Brain microvascular endothelial cell (primary cell): ENCODE data around the gene FAM53A.

Experiments
- DNase-seq: peaks from one replicate; pipeline ENCODE4 v3.0.0-alpha.2; 2020
- H3K27ac ChIP-seq: fragments of 250-450 bp; sonication (Bioruptor Pico); 2 replicates; pipeline ENCODE4 v1.5.1; 2020; ENCODE audit warnings: mild to moderate bottlenecking, moderate library complexity
- H3K27me3 ChIP-seq: fragments of 250-450 bp; sonication (Bioruptor Pico); replicated peaks from 2 replicates; pipeline ENCODE4 v1.5.1; 2020; ENCODE audit warnings: mild to moderate bottlenecking
- H3K36me3 ChIP-seq: fragments of 250-450 bp; sonication (Bioruptor Pico); replicated peaks from 2 replicates; pipeline ENCODE4 v1.5.1; 2020; ENCODE audit warnings: mild to moderate bottlenecking
- H3K4me3 ChIP-seq: 2 replicates; pipeline ENCODE4 v1.5.1; 2011; ENCODE audit warnings: low read depth, mild to moderate bottlenecking, control low read depth, low read length, moderate library complexity
- in situ Hi-C: cut with HindIII; loops from 2 replicates; pipeline ENCODE4 v1.10.0; 2017; ENCODE audit warnings: low sequenced_read_pairs, low pct_ligation_motif_present
- TF ChIP-seq, protein P1 (sequence below): IDR thresholded peaks from 2 replicates; pipeline ENCODE4 v1.5.1; 2011; ENCODE audit warnings: low read depth, mild to moderate bottlenecking, moderate library complexity, low read length, control low read depth, inconsistent platforms; ENCODE audit errors: missing control alignments

FAM53A gene

DNA sequence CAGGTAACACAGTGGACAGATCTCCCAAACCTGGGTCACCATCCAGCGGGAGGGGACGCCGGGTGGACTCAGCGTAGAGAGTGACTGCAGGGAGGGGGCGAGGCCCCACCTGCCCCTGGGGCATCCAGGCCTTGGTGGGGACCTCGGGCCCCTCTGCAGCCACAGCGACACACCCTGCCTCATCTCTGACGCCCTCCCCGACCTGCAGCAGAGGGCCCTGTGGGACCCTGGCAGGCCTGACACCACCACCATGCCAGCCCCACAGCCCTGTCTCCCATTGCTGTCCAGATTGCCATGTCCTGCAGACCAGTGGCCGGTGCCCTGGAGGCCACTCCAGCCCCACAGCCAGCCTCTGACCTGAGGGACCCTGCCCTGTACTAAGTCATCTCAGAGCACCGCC, 45.2 kb downstream of the FAM53A start:
- in situ Hi-C loops: no loop called here

DNA sequence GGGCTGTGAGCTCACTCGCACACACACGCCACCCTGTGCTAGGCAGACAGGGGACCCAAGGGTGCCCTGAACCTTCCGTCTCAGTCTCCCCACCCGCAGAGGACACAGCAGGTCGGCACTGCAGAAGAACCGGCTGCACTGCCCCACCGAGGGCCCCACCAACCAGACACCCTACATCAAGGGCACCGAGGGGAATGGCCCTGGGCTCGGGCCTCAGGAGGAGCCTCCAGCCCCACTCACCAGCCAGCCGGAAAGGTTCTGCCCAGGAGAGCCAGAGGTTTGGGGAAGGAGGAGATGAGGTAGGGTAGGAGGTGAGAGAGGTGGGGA, 45.9 kb downstream of the FAM53A start:
- DNase-seq: no peak
- Histone ChIP-seq H3K4me3 (no peak overlapping the region), H3K27me3 (no peaks in the 10 kb centered on the region), H3K27ac (no peak overlapping the region), H3K36me3 (no peaks in the 10 kb centered on the region)
- in situ Hi-C loops: no loop called here
- TF ChIP-seq, protein P1, sequence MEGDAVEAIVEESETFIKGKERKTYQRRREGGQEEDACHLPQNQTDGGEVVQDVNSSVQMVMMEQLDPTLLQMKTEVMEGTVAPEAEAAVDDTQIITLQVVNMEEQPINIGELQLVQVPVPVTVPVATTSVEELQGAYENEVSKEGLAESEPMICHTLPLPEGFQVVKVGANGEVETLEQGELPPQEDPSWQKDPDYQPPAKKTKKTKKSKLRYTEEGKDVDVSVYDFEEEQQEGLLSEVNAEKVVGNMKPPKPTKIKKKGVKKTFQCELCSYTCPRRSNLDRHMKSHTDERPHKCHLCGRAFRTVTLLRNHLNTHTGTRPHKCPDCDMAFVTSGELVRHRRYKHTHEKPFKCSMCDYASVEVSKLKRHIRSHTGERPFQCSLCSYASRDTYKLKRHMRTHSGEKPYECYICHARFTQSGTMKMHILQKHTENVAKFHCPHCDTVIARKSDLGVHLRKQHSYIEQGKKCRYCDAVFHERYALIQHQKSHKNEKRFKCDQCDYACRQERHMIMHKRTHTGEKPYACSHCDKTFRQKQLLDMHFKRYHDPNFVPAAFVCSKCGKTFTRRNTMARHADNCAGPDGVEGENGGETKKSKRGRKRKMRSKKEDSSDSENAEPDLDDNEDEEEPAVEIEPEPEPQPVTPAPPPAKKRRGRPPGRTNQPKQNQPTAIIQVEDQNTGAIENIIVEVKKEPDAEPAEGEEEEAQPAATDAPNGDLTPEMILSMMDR: no peak

More for the DNA sequence above, 45.2 kb downstream of the FAM53A start:
- H3K4me3 ChIP-seq: no peak overlapping the region
- H3K27me3 ChIP-seq: no peaks in the 10 kb centered on the region
- no peak overlapping the region for H3K27ac ChIP-seq
- DNase-seq: no peak
- TF ChIP-seq, protein P1: no peak
- H3K36me3 ChIP-seq: no peaks in the 10 kb centered on the region

DNA sequence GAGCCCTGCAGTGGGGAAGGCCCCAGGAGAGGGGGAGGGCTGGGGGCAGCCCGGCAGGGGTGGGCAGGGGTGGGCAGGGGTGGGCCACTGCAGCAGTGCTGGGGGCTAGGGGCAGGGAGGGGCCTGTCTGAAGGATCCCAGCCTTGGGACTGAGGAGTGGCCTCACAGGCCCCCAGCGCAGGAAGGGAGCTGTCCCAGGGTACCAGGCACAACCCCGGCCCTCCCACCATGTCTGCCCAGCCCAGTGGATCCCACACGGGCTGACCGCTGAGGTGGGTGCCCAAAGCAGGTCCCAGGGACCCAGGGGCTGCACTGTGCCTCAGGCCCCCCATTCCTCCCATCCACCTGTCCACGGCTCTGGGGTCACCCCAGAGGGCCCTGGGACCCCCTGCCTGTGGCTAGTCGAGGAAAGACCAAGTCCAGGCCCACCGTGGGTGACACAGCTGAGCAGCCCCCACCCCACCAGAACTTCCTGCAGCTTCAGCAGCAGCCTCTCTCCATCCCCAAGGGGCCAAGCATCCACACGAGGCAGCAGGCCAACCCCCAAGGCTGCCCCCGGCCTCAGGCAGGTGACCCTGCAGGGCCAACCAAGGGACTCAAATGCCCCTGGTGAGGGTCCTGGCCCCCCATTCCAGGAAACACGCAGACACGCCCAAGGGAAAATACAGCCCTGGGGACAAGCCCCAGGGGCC, 46.4 kb downstream of the FAM53A start:
- H3K27ac ChIP-seq: no peak overlapping the region
- no peak for DNase-seq
- H3K36me3 ChIP-seq: no peaks in the 10 kb centered on the region
- H3K4me3 ChIP-seq: no peak overlapping the region
- TF ChIP-seq, protein P1: no peak
- in situ Hi-C loops: no loop called here
- H3K27me3 ChIP-seq: no peaks in the 10 kb centered on the region

DNA sequence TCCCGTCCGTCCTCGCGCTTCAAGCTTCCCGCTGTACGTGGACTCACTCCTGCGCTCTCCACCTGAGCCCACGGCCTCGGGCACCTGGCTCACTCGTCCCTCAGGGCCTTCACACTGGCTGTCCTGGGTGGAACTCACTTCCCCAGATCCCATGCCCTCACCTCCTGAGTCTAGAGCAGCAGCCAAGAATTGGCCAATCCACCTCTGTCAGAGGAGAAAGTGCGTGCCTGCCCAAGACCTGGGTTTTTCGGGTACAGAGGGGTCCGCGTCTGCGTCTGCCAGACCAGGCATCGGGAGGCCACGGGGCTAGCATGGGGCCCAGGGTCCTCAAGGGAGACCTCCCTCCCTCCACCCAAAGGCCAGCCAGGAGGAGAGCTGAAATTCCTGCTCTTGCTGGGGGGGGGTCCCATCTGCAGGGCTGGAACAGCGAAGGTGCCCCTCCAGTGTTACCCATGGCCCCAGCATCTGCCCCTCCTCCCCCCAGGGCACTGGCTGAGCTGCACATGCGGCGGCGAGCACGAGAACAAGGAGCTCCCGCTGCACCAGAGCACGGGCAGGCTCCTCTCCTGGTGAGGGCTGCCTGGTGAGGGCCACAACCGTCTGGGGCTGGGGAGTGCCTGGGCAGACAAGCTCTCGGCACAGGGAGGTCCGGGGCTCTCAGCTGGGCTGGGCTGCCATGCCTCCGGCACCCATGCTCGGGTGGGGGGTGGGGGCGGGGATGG, 47.5 kb downstream of the FAM53A start:
- Histone ChIP-seq H3K4me3 (no peak overlapping the region), H3K27ac (no peak overlapping the region), H3K27me3 (no peaks in the 10 kb centered on the region), H3K36me3 (no peaks in the 10 kb centered on the region)
- in situ Hi-C loops: no loop called here
- TF ChIP-seq, protein P1: no peak
- DNase-seq: no peak

DNA sequence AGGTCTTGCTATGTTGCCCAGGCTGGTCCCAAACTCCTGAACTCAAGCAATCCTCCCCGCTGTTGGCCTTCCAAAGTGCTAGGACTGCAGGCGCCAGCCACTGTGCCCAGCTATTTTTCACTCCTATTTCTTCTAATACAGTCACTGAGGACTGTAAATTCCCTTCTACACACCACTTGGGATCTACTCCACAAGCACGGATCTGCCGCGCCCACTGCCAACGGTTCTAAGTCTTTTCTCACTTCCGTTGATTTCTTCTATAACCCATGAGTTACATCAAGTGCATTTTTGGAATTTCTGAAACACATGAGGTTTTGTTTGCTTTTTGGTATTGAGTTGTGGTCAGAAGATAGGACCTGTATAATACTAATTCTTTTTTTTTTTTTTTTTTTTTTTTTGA, 48.6 kb downstream of the FAM53A start:
- in situ Hi-C loops: no loop called here

More for the DNA sequence above, 48.6 kb downstream of the FAM53A start:
- DNase-seq: no peak
- TF ChIP-seq, protein P1: no peak
- H3K27ac ChIP-seq: no peak overlapping the region
- no peak overlapping the region for H3K4me3 ChIP-seq
- H3K27me3 ChIP-seq: no peaks in the 10 kb centered on the region
- no peaks in the 10 kb centered on the region for H3K36me3 ChIP-seq
